Activated naive CD8-positive, alpha-beta T cell treated with anti-CD3 and anti-CD28 coated beads, Interleukin-2, amount 10 ng/mL, durations not matched to agents 7 days and 5 days (primary cell): ENCODE measurements around the gene TFB2M. TPM values are rescaled to one million over a fixed set of nuclear protein-coding genes. Genes with fewer than 3 reads are reported as not detected.
"Not testable (repeated sequence)": the region's sequence is repeated elsewhere in the genome, so short reads cannot be mapped to it uniquely, and the experiment has no call there.

Experiments
- ATAC-seq: fragments of 150-1000 bp; cut with Tn5 transposase; one replicate; pipeline ENCODE4 v1.10.0; 2021; ENCODE audit warnings: low read depth, moderate library complexity
- POLR2A ChIA-PET: fragments of 350-600 bp; sonication (Branson Sonifier 250); formaldehyde crosslinking; loops from one replicate; lab custom pipeline; 2021; ENCODE audit warnings: antibody characterized with exemption; lab: Charles Lee
- DNase-seq: peaks from one replicate; pipeline ENCODE4 v3.0.0; 2021
- H3K27ac Mint-ChIP-seq: one replicate; pipeline ENCODE4 v1.8.0; 2022; ENCODE audit warnings: mild to moderate bottlenecking, mixed read lengths
- H3K27me3 Mint-ChIP-seq: one replicate; pipeline ENCODE4 v1.8.0; 2022; ENCODE audit warnings: mild to moderate bottlenecking, moderate library complexity, mixed read lengths
- H3K36me3 Mint-ChIP-seq: one replicate; pipeline ENCODE4 v1.8.0; 2021; ENCODE audit warnings: mild to moderate bottlenecking, mixed read lengths
- H3K4me1 Mint-ChIP-seq: one replicate; pipeline ENCODE4 v1.8.0; 2021; ENCODE audit warnings: mixed read lengths
- H3K4me3 Mint-ChIP-seq: one replicate; pipeline ENCODE4 v1.8.0; 2022; ENCODE audit warnings: mild to moderate bottlenecking, moderate library complexity, mixed read lengths
- H3K9me3 Mint-ChIP-seq: one replicate; pipeline ENCODE4 v1.8.0; 2021; ENCODE audit warnings: mixed read lengths
- total RNA-seq, 2 experiments: library from RNA; stranded (reverse); gene quantifications; one replicate each; pipeline ENCODE4 v1.2.3, GENCODE V29; 2021

Gene TFB2M
- total RNA-seq, 2 experiments from 2014 or later, result 9.8 to 10.9 TPM

DNA sequence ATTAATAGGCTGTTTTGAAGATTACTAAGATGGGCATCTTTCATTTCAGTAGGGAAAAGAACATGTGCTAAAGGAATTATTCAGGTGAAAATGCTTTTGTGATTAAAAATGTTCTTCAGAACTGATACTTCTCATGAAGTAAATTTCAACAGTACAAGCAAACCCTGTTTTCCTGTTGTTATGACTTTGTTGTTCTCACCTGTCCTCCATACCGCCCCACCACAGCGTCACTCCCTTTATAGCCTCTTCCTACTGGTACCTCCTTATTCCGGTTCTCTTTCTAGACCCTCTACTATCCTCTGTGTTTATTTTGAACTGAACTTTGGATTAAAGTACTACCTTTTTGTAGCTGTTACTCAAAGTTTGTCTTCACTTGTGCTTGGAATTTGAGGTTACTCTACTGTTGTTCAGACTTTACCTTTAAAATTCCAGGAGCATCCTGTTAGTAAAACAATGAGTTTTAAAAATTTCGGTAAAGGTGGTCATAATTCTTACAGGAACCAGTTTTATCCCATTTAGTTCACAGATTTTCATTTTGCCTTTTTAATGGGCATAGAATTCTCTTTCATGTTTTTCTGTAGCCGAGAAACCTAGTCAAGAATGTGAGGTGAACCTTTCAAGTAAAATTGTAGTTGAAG lies 11.1 kb upstream of the TFB2M start:
- H3K36me3 Mint-ChIP-seq, result peaks cover 21% of the 10 kb centered on the region
- peak overlapping the region; percentile 37 for H3K27ac Mint-ChIP-seq
- H3K27me3 Mint-ChIP-seq, result no peaks in the 10 kb centered on the region
- H3K9me3 Mint-ChIP-seq, result peaks cover 1% of the 10 kb centered on the region
- DNase-seq, result no peak
- H3K4me3 Mint-ChIP-seq, result peak overlapping the region; percentile 44
- H3K4me1 Mint-ChIP-seq, result peaks cover 34% of the 10 kb centered on the region
- ATAC-seq, result no peak
- POLR2A ChIA-PET, result no interaction called here

DNA sequence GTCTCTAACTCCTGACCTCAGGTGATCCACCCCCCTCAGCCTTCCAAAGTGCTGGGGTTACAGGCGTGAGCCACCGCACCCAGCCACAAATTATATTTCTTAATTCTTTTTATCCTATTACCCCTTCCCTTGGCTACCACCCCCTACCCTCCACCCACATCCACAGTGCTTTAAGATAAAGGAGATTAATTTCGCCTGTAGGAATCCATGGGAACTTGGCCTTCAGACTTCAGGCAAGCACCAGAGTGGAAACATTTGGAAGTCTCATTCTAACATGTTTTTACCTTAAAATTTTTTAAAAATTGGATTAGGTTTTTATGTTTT lies 10.6 kb upstream of the TFB2M start:
- Mint-ChIP-seq H3K4me3 (no peak overlapping the region), H3K4me1 (peaks cover 35% of the 10 kb centered on the region), H3K27ac (no peak overlapping the region), H3K36me3 (peaks cover 19% of the 10 kb centered on the region), H3K27me3 (no peaks in the 10 kb centered on the region), H3K9me3 (peaks cover 1% of the 10 kb centered on the region)
- no peak for DNase-seq
- POLR2A ChIA-PET, result no interaction called here
- ATAC-seq, result no peak

GRCh38 chr1:246573491-246573890 lies 7.4 kb upstream of the TFB2M start:
- no peak overlapping the region for H3K4me3 Mint-ChIP-seq

DNA sequence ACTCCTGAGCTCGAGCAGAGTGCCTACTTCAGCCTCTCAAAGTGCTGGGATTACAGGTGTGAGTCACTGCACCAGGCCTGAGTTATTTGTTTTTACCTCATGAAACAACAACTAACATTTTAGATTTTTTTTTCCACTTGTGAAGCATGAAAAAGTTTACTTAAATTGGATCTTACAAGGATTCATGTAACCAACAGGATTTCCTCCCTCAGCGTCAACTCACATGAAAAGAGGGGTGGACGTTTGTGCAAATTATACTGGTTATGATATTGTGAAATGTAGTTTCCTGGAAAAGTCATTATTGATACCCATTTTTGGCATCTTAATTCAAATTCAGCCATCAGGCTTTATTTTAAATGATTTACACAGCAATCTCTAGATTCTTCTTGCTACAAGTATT lies 6.7 kb upstream of the TFB2M start:
- Mint-ChIP-seq H3K9me3 (peaks cover 1% of the 10 kb centered on the region), H3K27ac (peak overlapping the region; percentile 43), H3K4me3 (peak overlapping the region; percentile 53), H3K27me3 (no peaks in the 10 kb centered on the region), H3K4me1 (peaks cover 48% of the 10 kb centered on the region), H3K36me3 (peaks cover 14% of the 10 kb centered on the region)
- POLR2A ChIA-PET, result no interaction called here
- DNase-seq, result no peak
- ATAC-seq, result no peak

More at GRCh38 chr1:246573491-246573890, 7.4 kb upstream of the TFB2M start:
- POLR2A ChIA-PET, result no interaction called here
- H3K36me3 Mint-ChIP-seq, result peaks cover 17% of the 10 kb centered on the region
- peaks cover 46% of the 10 kb centered on the region for H3K4me1 Mint-ChIP-seq
- peak overlapping the region; percentile 22 for H3K27ac Mint-ChIP-seq
- no peaks in the 10 kb centered on the region for H3K27me3 Mint-ChIP-seq
- ATAC-seq (no peak), DNase-seq (no peak)
- peaks cover 1% of the 10 kb centered on the region for H3K9me3 Mint-ChIP-seq

- H3K9me3 Mint-ChIP-seq, result peaks cover 1% of the 10 kb centered on the region
- POLR2A ChIA-PET, result no interaction called here
- DNase-seq, result no peak
- no peak overlapping the region for H3K27ac Mint-ChIP-seq
- H3K4me1 Mint-ChIP-seq, result peaks cover 45% of the 10 kb centered on the region
- ATAC-seq, result no peak
- H3K27me3 Mint-ChIP-seq, result no peaks in the 10 kb centered on the region
- H3K36me3 Mint-ChIP-seq, result peaks cover 13% of the 10 kb centered on the region
- H3K4me3 Mint-ChIP-seq, result no peak overlapping the region
These were observed 5.9 kb upstream of the TFB2M start for GRCh38 chr1:246571953-246572352.

DNA sequence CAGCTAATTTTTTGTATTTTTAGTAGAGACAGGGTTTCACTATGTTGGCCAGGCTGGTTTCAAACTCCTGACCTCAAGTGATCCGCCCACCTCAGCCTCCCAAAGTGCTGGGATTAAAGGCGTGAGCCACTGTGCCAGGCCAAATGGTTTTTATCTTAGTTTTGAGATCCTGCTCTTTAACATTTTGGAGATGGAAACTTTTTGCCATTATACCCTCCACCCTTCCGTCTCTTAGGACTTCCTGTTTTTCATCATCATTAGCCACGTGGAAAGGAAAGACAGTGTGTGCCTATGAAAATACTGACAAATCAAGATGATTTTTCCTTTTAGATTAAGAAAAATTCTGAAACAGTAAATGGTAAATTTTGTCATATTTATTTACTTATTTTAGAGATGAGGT lies 5.2 kb upstream of the TFB2M start:
- peaks cover 44% of the 10 kb centered on the region for H3K4me1 Mint-ChIP-seq
- ATAC-seq, POLR2A ChIA-PET, H3K27me3 Mint-ChIP-seq, H3K9me3 Mint-ChIP-seq, DNase-seq: not testable (repeated sequence)
- H3K27ac Mint-ChIP-seq, result peak overlapping the region; percentile 97
- H3K36me3 Mint-ChIP-seq, result peaks cover 13% of the 10 kb centered on the region
- H3K4me3 Mint-ChIP-seq, result peak overlapping the region; percentile 55

DNA sequence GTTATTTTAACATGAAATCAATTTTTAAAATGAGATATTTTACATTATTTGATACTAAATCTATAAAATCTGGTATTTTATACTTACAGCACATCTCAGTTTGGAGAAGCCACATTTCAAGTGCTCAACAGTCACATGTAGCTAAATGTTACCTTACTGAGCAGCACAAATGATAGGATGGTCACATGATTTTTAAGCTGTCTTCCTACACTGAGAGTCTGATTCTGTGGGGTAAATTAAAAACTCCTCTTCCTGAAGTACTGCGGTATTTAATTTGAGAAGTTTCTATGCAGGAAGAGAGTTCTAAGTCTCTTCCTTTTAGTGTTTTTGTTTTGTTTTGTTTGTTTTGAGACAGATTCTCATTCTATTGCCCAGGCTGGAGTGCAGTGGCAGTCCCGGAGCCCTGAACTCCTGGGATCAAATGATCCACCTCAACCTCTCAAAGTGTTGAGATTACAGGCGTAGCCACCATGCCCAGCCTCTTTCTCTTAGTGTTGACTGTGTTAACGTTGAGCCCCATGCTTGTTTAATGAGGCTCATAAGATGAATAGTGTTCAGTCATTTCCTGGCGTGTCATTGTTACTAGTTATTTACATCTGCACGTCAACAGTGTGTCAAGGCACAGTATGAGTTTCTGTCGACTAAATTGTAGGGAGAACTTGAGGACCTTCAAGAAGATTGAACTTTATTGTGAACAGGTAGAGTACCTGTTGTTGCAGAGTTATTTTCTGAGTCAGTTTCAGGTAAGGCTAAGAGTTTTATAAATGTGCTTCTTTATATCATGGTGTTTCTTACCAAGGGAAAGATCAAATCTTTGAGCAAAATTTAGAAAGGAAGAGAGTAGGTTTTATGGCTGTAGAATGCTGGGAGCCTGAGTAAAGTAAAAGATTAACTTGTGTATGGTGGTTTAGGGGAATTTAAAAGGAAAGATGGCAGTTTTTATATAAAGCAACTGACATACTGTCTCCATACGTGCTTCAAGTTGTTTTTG lies 3.5 kb upstream of the TFB2M start:
- H3K27me3 Mint-ChIP-seq, result no peaks in the 10 kb centered on the region
- POLR2A ChIA-PET, result interaction anchor here (0.9 to 1.1 kb wide), 2 partner anchors 63 to 156 kb away, joined by 3 read pairs; partner anchors contain the start of gene SMYD3
- ATAC-seq (peak; percentile 20), DNase-seq (peak; percentile 38)
- H3K4me3 Mint-ChIP-seq, result peak overlapping the region; percentile 81
- H3K9me3 Mint-ChIP-seq, result no peaks in the 10 kb centered on the region
- peak overlapping the region; percentile 97 for H3K27ac Mint-ChIP-seq
- peaks cover 8% of the 10 kb centered on the region for H3K36me3 Mint-ChIP-seq
- peaks cover 45% of the 10 kb centered on the region for H3K4me1 Mint-ChIP-seq

DNA sequence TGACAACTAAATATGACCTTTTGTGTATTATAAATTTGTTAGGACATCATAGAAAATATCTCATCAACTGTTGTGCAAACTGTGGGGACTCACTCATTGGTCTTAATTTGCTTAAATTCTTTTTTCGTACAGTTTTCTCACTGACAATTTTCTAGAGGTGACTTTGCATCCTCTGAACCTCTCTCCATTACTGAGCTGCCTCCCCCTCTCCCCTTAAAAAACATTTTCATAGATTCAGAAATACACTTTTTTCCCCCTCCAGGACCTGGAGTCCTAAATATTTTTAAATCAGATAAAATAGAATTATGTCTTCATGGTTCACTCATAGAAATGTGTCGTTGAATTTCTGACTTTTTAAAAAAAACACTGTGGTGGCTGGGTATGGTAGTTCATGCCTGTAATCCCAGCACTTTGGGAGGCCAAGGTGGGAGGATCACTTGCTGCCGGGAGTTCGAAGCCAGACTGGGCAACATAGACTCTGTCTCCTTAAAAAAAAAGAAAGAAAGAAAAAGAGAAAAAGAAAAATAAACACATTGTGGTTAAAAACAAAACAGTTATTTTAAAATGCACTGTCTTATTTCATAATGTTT lies 1.7 kb upstream of the TFB2M start:
- H3K4me3 Mint-ChIP-seq, result peak overlapping the region; percentile 98
- H3K36me3 Mint-ChIP-seq, result peaks cover 6% of the 10 kb centered on the region
- ATAC-seq, result no peak
- no peak for DNase-seq
- no peaks in the 10 kb centered on the region for H3K9me3 Mint-ChIP-seq
- peaks cover 41% of the 10 kb centered on the region for H3K4me1 Mint-ChIP-seq
- H3K27me3 Mint-ChIP-seq, result no peaks in the 10 kb centered on the region
- peak overlapping the region; percentile 96 for H3K27ac Mint-ChIP-seq
- POLR2A ChIA-PET, result interaction anchor here (0.6 to 3.2 kb wide), 3 partner anchors 41 to 245 kb away, joined by 3 to 19 read pairs (median 7); partner anchors contain the start of gene SMYD3

- DNase-seq, result no peak
- peak overlapping the region; percentile 96 for H3K27ac Mint-ChIP-seq
- POLR2A ChIA-PET, result interaction anchor here (0.6 to 3.2 kb wide), 4 partner anchors 40 to 764 kb away, joined by 3 to 19 read pairs (median 5); partner anchors contain the start of gene SMYD3
- H3K27me3 Mint-ChIP-seq, result no peaks in the 10 kb centered on the region
- no peaks in the 10 kb centered on the region for H3K9me3 Mint-ChIP-seq
- peaks cover 40% of the 10 kb centered on the region for H3K4me1 Mint-ChIP-seq
- peak overlapping the region; percentile 98 for H3K4me3 Mint-ChIP-seq
- ATAC-seq, result peak; percentile 5
- peaks cover 6% of the 10 kb centered on the region for H3K36me3 Mint-ChIP-seq
These were observed 968 bp upstream of the TFB2M start for GRCh38 chr1:246566813-246567645.

DNA sequence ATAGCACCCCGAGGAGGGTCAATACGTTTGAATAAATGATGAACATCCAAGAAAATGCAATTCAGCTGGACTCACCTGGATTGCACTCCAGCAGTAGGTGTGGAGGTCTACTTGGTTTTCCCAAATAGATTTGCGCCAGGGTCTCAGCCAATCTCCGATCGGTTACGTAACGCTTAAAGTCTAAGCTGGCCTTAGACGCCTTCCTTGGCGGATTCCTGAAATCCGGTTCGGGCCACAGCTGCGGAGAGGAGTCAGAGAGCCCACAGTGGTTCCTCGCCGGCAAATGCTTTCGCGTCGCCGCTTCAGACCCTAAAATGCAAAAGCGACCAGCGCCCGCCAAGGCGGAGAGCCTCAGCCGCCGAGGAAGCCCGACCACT lies 322 bp downstream of the TFB2M start:
- no peak for ATAC-seq
- DNase-seq, result no peak
- H3K4me1 Mint-ChIP-seq, result peaks cover 34% of the 10 kb centered on the region
- POLR2A ChIA-PET, result interaction anchor here (0.9 to 3.2 kb wide), 3 partner anchors 59 to 765 kb away, joined by 3 to 19 read pairs (median 3); partner anchors contain the start of gene SMYD3
- H3K36me3 Mint-ChIP-seq, result peaks cover 6% of the 10 kb centered on the region
- H3K27ac Mint-ChIP-seq, result peak overlapping the region; percentile 96
- no peaks in the 10 kb centered on the region for H3K27me3 Mint-ChIP-seq
- H3K4me3 Mint-ChIP-seq, result peak overlapping the region; percentile 98
- H3K9me3 Mint-ChIP-seq, result no peaks in the 10 kb centered on the region

GRCh38 chr1:246564839-246565750 lies 966 bp downstream of the TFB2M start:
- H3K9me3 Mint-ChIP-seq, result no peaks in the 10 kb centered on the region
- POLR2A ChIA-PET, result interaction anchor here (0.9 to 3.2 kb wide), 3 partner anchors 38 to 159 kb away, joined by 3 to 19 read pairs (median 3); partner anchors contain the start of gene SMYD3
- peaks cover 6% of the 10 kb centered on the region for H3K36me3 Mint-ChIP-seq
- H3K4me1 Mint-ChIP-seq, result peaks cover 29% of the 10 kb centered on the region
- H3K4me3 Mint-ChIP-seq, result peak overlapping the region; percentile 98
- ATAC-seq, result no peak
- DNase-seq, result no peak
- H3K27me3 Mint-ChIP-seq, result no peaks in the 10 kb centered on the region
- peak overlapping the region; percentile 96 for H3K27ac Mint-ChIP-seq
